H9 (cell line): ENCODE measurements around the gene GRB10. TPM values are rescaled to one million over a fixed set of nuclear protein-coding genes. Genes with fewer than 3 reads are reported as not detected.

Experiments
- DNase-seq: peaks from one replicate; pipeline ENCODE4 v3.0.0-alpha.2; 2017
- H2AFZ ChIP-seq: one replicate; pipeline ENCODE4 v1.6.1; 2013; ENCODE audit warnings: mild to moderate bottlenecking, low read length, control low read depth, moderate library complexity
- H2AK5ac ChIP-seq: 2 replicates; pipeline ENCODE4 v1.6.1; 2013; ENCODE audit warnings: low read length, control low read depth, mixed read lengths; ENCODE audit not compliant: insufficient read length
- H2BK120ac ChIP-seq: one replicate; pipeline ENCODE4 v1.6.1; 2013; ENCODE audit warnings: low read depth, mild to moderate bottlenecking, low read length, control low read depth, inconsistent platforms; ENCODE audit not compliant: poor library complexity, severe bottlenecking
- H2BK12ac ChIP-seq: 2 replicates; pipeline ENCODE4 v1.6.1; 2013; ENCODE audit warnings: low read length, control low read depth, mixed read lengths, low read depth; ENCODE audit not compliant: insufficient read length
- H2BK15ac ChIP-seq: 2 replicates; pipeline ENCODE4 v1.6.1; 2013; ENCODE audit warnings: low read depth, low read length, control low read depth
- H2BK20ac ChIP-seq: one replicate; pipeline ENCODE4 v1.6.1; 2013; ENCODE audit warnings: low read depth, mild to moderate bottlenecking, low read length, control low read depth, inconsistent platforms; ENCODE audit not compliant: poor library complexity, severe bottlenecking
- H2BK5ac ChIP-seq: 2 replicates; pipeline ENCODE4 v1.6.1; 2013; ENCODE audit warnings: low read length, control low read depth, mixed read lengths; ENCODE audit not compliant: insufficient read length
- H3K14ac ChIP-seq: 2 replicates; pipeline ENCODE4 v1.6.1; 2013; ENCODE audit warnings: low read length, control low read depth; ENCODE audit not compliant: insufficient read depth
- H3K18ac ChIP-seq: 2 replicates; pipeline ENCODE4 v1.6.1; 2013; ENCODE audit warnings: low read depth, mild to moderate bottlenecking, mixed read lengths, low read length, control low read depth; ENCODE audit not compliant: insufficient read length
- H3K23ac ChIP-seq: 2 replicates; pipeline ENCODE4 v1.6.1; 2013; ENCODE audit warnings: low read length, control low read depth, mixed read lengths, low read depth; ENCODE audit not compliant: insufficient read length
- H3K23me2 ChIP-seq: 2 replicates; pipeline ENCODE4 v1.6.1; 2013; ENCODE audit warnings: low read depth, mild to moderate bottlenecking, mixed read lengths, low read length, control low read depth; ENCODE audit not compliant: insufficient read length, poor library complexity, severe bottlenecking
- H3K27ac ChIP-seq: 2 replicates; pipeline ENCODE4 v1.5.1; 2013; ENCODE audit warnings: low read length, control low read depth, mixed read lengths, low read depth; ENCODE audit not compliant: insufficient read length
- H3K27me3 ChIP-seq: 2 replicates; pipeline ENCODE4 v1.6.1; 2013; ENCODE audit warnings: low read length, control low read depth, inconsistent platforms; ENCODE audit not compliant: insufficient read depth
- H3K4ac ChIP-seq: 2 replicates; pipeline ENCODE4 v1.6.1; 2013; ENCODE audit warnings: low read depth, mild to moderate bottlenecking, control low read depth, inconsistent platforms, low read length, moderate library complexity
- H3K4me1 ChIP-seq: 2 replicates; pipeline ENCODE4 v1.6.1; 2013; ENCODE audit warnings: low read length, control low read depth, inconsistent platforms; ENCODE audit not compliant: insufficient read depth
- H3K4me2 ChIP-seq: 2 replicates; pipeline ENCODE4 v1.6.1; 2013; ENCODE audit warnings: low read length, control low read depth, mixed read lengths; ENCODE audit not compliant: insufficient read length, insufficient read depth
- H3K56ac ChIP-seq: 2 replicates; pipeline ENCODE4 v1.6.1; 2013; ENCODE audit warnings: low read depth, mild to moderate bottlenecking, mixed read lengths, low read length, control low read depth; ENCODE audit not compliant: insufficient read length
- H3K79me1 ChIP-seq: 2 replicates; pipeline ENCODE4 v1.6.1; 2013; ENCODE audit warnings: low read depth, mild to moderate bottlenecking, moderate library complexity, low read length, control low read depth, inconsistent platforms; ENCODE audit not compliant: insufficient read depth, poor library complexity, severe bottlenecking
- H3K79me2 ChIP-seq: 2 replicates; pipeline ENCODE4 v1.6.1; 2013; ENCODE audit warnings: low read length, control low read depth, inconsistent platforms; ENCODE audit not compliant: insufficient read depth
- H3K9ac ChIP-seq: 2 replicates; pipeline ENCODE4 v1.6.1; 2013; ENCODE audit warnings: low read length, control low read depth, mixed read lengths; ENCODE audit not compliant: insufficient read length; ENCODE audit errors: extremely low read depth
- H3K9me3 ChIP-seq: one replicate; pipeline ENCODE4 v1.6.1; 2013; ENCODE audit warnings: low read depth, low read length, inconsistent platforms; ENCODE audit not compliant: control insufficient read depth
- H3T11ph ChIP-seq: one replicate; pipeline ENCODE4 v1.6.1; 2013; ENCODE audit warnings: mild to moderate bottlenecking, low read length, control low read depth, inconsistent platforms
- H4K20me1 ChIP-seq: one replicate; pipeline ENCODE4 v1.6.1; 2013; ENCODE audit not compliant: control insufficient read depth, insufficient read length, insufficient read depth
- H4K5ac ChIP-seq: 2 replicates; pipeline ENCODE4 v1.6.1; 2013; ENCODE audit warnings: low read depth, mild to moderate bottlenecking, mixed read lengths, low read length, control low read depth; ENCODE audit not compliant: insufficient read length
- H4K8ac ChIP-seq: replicated peaks from 2 replicates; pipeline ENCODE4 v1.6.1; 2013; ENCODE audit warnings: low read length, control low read depth, mixed read lengths, low read depth; ENCODE audit not compliant: insufficient read length
- H4K91ac ChIP-seq: 2 replicates; pipeline ENCODE4 v1.6.1; 2013; ENCODE audit warnings: low read depth, mild to moderate bottlenecking, moderate library complexity, mixed read lengths, low read length, control low read depth; ENCODE audit not compliant: insufficient read length
- H3K27ac Mint-ChIP-seq, 3 experiments: 2 replicates in 2 of 3; 3 replicates in 1 of 3; pipeline ENCODE4 v1.8.0; 2020 to 2021; ENCODE audit warnings: mixed read lengths in 3 of 3, mild to moderate bottlenecking in 1 of 3, moderate library complexity in 1 of 3
- H3K27me3 Mint-ChIP-seq: 2 replicates; pipeline ENCODE4 v1.8.0; 2021; ENCODE audit warnings: low read depth, mild to moderate bottlenecking, moderate library complexity, mixed read lengths
- H3K36me3 Mint-ChIP-seq, 3 experiments: 2 replicates in 2 of 3; 3 replicates in 1 of 3; pipeline ENCODE4 v1.8.0; 2020 to 2021; ENCODE audit warnings: low read depth in 3 of 3, mixed read lengths in 3 of 3; ENCODE audit not compliant: insufficient read depth in 1 of 3
- H3K4me1 Mint-ChIP-seq, 2 experiments: 2 replicates each; pipeline ENCODE4 v1.8.0; 2020; ENCODE audit warnings: mixed read lengths in 2 of 2
- H3K4me3 Mint-ChIP-seq, 2 experiments: 2 replicates in 1 of 2; 3 replicates in 1 of 2; pipeline ENCODE4 v1.8.0; 2020 to 2021; ENCODE audit warnings: mild to moderate bottlenecking in 2 of 2, mixed read lengths in 2 of 2, moderate library complexity in 1 of 2
- H3K9me3 Mint-ChIP-seq, 2 experiments: 2 replicates in 1 of 2; 3 replicates in 1 of 2; pipeline ENCODE4 v1.8.0; 2020; ENCODE audit warnings: mild to moderate bottlenecking in 2 of 2, mixed read lengths in 2 of 2, moderate library complexity in 1 of 2
- CTCF ChIP-seq: fragments of 200-600 bp; sonication (generic); conservative IDR thresholded peaks from 3 replicates; pipeline ENCODE4 v1.8.0; 2021; ENCODE audit warnings: antibody characterized with exemption, mild to moderate bottlenecking
- WGBS: extraction: QIAGEN DNeasy Blood & Tissue Kit; methylation state at CpG from one replicate; pipeline ENCODE4 v1.1.7; 2013; ENCODE audit warnings: missing lambda C conversion rate, low lambda C conversion rate, mixed read lengths; ENCODE audit not compliant: insufficient read length; ENCODE audit errors: extremely low coverage; 5-methylcytosine and 5-hydroxymethylcytosine counted together
- total RNA-seq: library from RNA; stranded (reverse); gene quantifications from 2 replicates; pipeline ENCODE4 v1.2.1, GENCODE V29; 2021

Gene GRB10
- total RNA-seq, 1 experiment from 2014 or later: 108 TPM

GRCh38 chr7:50621206-50621605 lies 161.5 kb downstream of the GRB10 start:
- no peak overlapping the region for H3K27ac Mint-ChIP-seq
- H3K4me1 Mint-ChIP-seq: peaks cover 0 to 3% of the 10 kb centered on the region in 2 experiments; a peak in 1 of 4 replicates
- H3K56ac ChIP-seq: no peak overlapping the region
- no peak overlapping the region for H4K91ac ChIP-seq
- no peak overlapping the region for H3K4me2 ChIP-seq
- no peak overlapping the region for H2AK5ac ChIP-seq
- H3K4me1 ChIP-seq: no peaks in the 10 kb centered on the region
- no CpG with 5 or more reads among the region's 8 CpGs for WGBS
- H4K5ac ChIP-seq: no peak overlapping the region
- no peak overlapping the region for H3K9ac ChIP-seq
- no peaks in the 10 kb centered on the region for H3K27me3 ChIP-seq
- H2BK5ac ChIP-seq: no peak overlapping the region
- no peak overlapping the region for H3K18ac ChIP-seq
- DNase-seq: no peak
- no peak overlapping the region for H4K8ac ChIP-seq
- H2AFZ ChIP-seq: no peak overlapping the region
- no peaks in the 10 kb centered on the region for H3K27me3 Mint-ChIP-seq
- H3K79me2 ChIP-seq: no peaks in the 10 kb centered on the region
- no peak for TF ChIP-seq CTCF
- no peaks in the 10 kb centered on the region for H4K20me1 ChIP-seq
- H3K9me3 ChIP-seq: no peaks in the 10 kb centered on the region
- H2BK20ac ChIP-seq: no peak overlapping the region
- H2BK120ac ChIP-seq: no peak overlapping the region
- no peak overlapping the region for H3T11ph ChIP-seq
- peaks cover 10 to 50% (median 16%) of the 10 kb centered on the region in 3 experiments; a peak in 6 of 7 replicates for H3K36me3 Mint-ChIP-seq
- no peak overlapping the region for H2BK15ac ChIP-seq
- no peaks in the 10 kb centered on the region; a peak in 1 of 5 replicates for H3K9me3 Mint-ChIP-seq
- no peak overlapping the region for H2BK12ac ChIP-seq
- H3K4ac ChIP-seq: no peak overlapping the region
- H3K79me1 ChIP-seq: no peaks in the 10 kb centered on the region
- H3K23me2 ChIP-seq: no peaks in the 10 kb centered on the region
- no peak overlapping the region for H3K27ac ChIP-seq
- no peak overlapping the region for H3K4me3 Mint-ChIP-seq
- H3K14ac ChIP-seq: no peak overlapping the region; the same call in 1 of the 2 replicates
- no peak overlapping the region for H3K23ac ChIP-seq
